Measurements from ENCODE around the gene CAV1. TPM values are rescaled to one million over a fixed set of nuclear protein-coding genes. Genes with fewer than 3 reads are reported as not detected.

Gene CAV1, protein sequence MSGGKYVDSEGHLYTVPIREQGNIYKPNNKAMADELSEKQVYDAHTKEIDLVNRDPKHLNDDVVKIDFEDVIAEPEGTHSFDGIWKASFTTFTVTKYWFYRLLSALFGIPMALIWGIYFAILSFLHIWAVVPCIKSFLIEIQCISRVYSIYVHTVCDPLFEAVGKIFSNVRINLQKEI
- total RNA-seq: 684 and 1,157 TPM in 2 replicates

GRCh38 chr7:116524609-116525297, at the start of gene CAV1:
TSS of gene CAV1 (plus strand) at chr7:116525036. CDS start at chr7:116525063, 27 bp downstream.

DNA sequence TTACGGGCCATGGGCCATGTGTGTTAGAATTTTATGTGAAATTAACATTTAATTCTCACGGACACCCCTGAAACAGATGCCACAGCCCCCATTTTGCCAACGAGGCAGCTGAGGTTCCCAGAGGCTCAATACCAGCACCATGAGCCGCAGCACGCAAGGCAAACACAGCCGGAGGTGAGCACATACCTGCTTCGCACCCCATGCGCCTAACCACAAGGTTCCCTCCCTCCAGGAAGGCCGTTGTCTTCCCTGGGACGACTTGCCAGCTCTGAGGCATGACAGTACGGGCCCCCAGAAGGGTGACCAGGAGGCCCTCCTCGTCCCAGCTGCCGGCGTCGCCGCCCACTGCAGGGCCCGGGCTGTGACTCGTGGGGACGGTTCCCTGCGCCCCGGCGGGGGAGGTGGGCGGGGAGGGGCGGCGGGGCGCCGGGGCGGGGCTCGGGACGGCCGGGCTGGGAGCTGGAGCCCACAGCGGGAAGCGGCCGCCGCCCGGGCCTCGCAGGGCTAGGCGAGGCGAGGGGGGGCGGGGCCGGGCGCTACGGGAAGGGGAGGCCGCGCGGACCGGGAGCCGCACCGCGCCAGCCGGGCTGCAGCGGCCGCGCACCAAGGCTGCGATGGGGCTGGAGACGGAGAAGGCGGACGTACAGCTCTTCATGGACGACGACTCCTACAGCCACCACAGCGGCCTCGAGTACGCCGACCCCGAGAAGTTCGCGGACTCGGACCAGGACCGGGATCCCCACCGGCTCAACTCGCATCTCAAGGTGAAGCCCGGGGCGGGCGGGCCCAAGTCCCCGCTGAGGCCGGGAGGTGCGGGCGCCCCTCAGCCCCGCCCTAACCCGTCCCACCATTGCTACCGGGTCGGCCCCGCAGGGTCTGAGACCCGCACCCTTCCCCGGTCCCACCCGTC, 25.4 kb upstream of the CAV1 start, which contains the start of gene CAV2:
Gene CAV2 (plus strand): TSS at position 571 of the 910 bp plus-strand sequence. CDS start 44 bp downstream, at position 615.

Small RNA genes within 50 kb of the gene (small RNA-seq; reads per million reads assigned to genes)
- gene AC006159.2: not detected

Other genes starting within 250 kb of the CAV1 start
- 271 and 366 TPM in 2 replicates for gene CAV2, start 25.3 kb upstream of the CAV1 start, total RNA-seq
- 223 and 387 TPM in 2 replicates for gene MET, start 147.2 kb downstream of the CAV1 start, total RNA-seq